Heart right ventricle (tissue), 16 donors: ENCODE measurements around the gene CTNNAL1. TPM values are rescaled to one million over a fixed set of nuclear protein-coding genes. Genes with fewer than 3 reads are reported as not detected.
"Not testable (repeated sequence)": the region's sequence is repeated elsewhere in the genome, so short reads cannot be mapped to it uniquely, and the experiment has no call there.

Experiments used
- ATAC-seq, 8 donors: fragments of 200-7000 bp; cut with Tn5 transposase; one replicate each; pipeline ENCODE4 v1.9.1; 2020; ENCODE audit warnings: mild to moderate bottlenecking in 8 of 8, moderate library complexity in 8 of 8, moderate number of reproducible peaks in 1 of 8
- DNase-seq, 2 donors: peaks; one replicate each; pipeline ENCODE4 v3.0.0-alpha.2; 2020
- H3K27ac ChIP-seq, 10 donors: fragments of 200-600 bp; sonication (generic) in 2 of 10; one replicate each; pipeline versions ENCODE4 v1.5.0 to v1.8.0; 2020 to 2022; ENCODE audit warnings: mild to moderate bottlenecking in 3 of 10
- H3K27me3 ChIP-seq, 7 donors: fragments of 200-600 bp; one replicate each; pipeline ENCODE4 v1.8.0; 2021 to 2022; ENCODE audit warnings: mild to moderate bottlenecking in 2 of 7
- H3K36me3 ChIP-seq, 9 donors: fragments of 200-600 bp; sonication (generic) in 1 of 9; one replicate each; pipeline versions ENCODE4 v1.5.0 to v1.8.0; 2020 to 2022; ENCODE audit warnings: mild to moderate bottlenecking in 2 of 9
- H3K4me1 ChIP-seq, 9 donors: fragments of 200-600 bp; sonication (generic) in 1 of 9; one replicate each; pipeline versions ENCODE4 v1.5.0 to v1.8.0; 2020 to 2022; ENCODE audit warnings: mild to moderate bottlenecking in 4 of 9
- H3K4me3 ChIP-seq, 10 donors: fragments of 200-600 bp; sonication (generic) in 2 of 10; one replicate each; pipeline versions ENCODE4 v1.5.0 to v1.8.0; 2020 to 2022; ENCODE audit warnings: mild to moderate bottlenecking in 7 of 10, moderate library complexity in 2 of 10
- H3K9me3 ChIP-seq, 11 donors: fragments of 200-600 bp in 10 of 11; sonication (generic) in 2 of 11; one replicate each; pipeline versions ENCODE4 v1.5.0 to v1.8.0; 2013 to 2022; ENCODE audit warnings: mild to moderate bottlenecking in 2 of 11, control low read depth in 1 of 11, moderate library complexity in 1 of 11
- WGBS, 2 donors: extraction: QIAGEN DNeasy Blood & Tissue Kit; methylation state at CpG; one replicate each; pipeline ENCODE4 v1.1.7; 2013; ENCODE audit warnings: inconsistent platforms in 1 of 2; 5-methylcytosine and 5-hydroxymethylcytosine counted together
- intact Hi-C, 10 donors: fragments of 100-400 bp; cut with DNase I; formaldehyde crosslinking; loops; one replicate each; pipeline versions ENCODE4 v1.11.1 to v1.14.2; 2022
- polyA plus RNA-seq, 2 donors: library from polyadenylated mRNA; stranded (reverse); fragments of 200-250 nt; gene quantifications; one replicate each; pipeline ENCODE4 v1.2.3, GENCODE V29; 2013
- total RNA-seq, 10 donors: library from RNA; stranded (reverse); fragmentation: NEBNext Ultra II Directional in 3 of 10; extraction: Animal tissue kit (Norgen Biotek cat#: 25700) in 3 of 10; gene quantifications; one replicate each; pipeline versions ENCODE4 v1.2.1 to v1.2.4, GENCODE V29; 2021 to 2023
- TF ChIP-seq, protein P1 (sequence below), 9 donors: fragments of 200-600 bp; sonication (generic) in 2 of 9; IDR thresholded peaks; one replicate each; pipeline versions ENCODE4 v1.5.0 to v1.8.0; 2021 to 2022; ENCODE audit warnings: antibody characterized with exemption in 9 of 9, mild to moderate bottlenecking in 5 of 9, moderate library complexity in 1 of 9
- donor health status: Arrhythmogenic right ventricular cardiomyopathy.
- donor health status: ischemic (EF 13 %, LVEDD 7.1; RV severe dilation, severe dysfunction).
- donor health status: healthy with polysubstance abuse.
- donor health status: DM: no; HTN: yes; CAD: no.
- donor health status: DM: no; HTN: no; CAD: no.
- donor health status: ischemic (EF 25% LVEDD 6.9; RV normal size, moderate dysfunction).
- donor health status: ischemic (EF 25% LVEDD 5.7; RV mildly dilated, moderate dysfunction).
- donor health status: healthy.
- donor health status: DM: yes; HTN: yes; CAD: no.
- donor health status: Ischemic cardiomyopathy.
- donor health status: ischemic (EF 35%, LVEDD 5.7; RV mildly dilated, moderate dysfunction).
- donor health status: nonischemic (EF 11% LVEDD 7.7; RV severe dilation, severe dysfunction).
- donor health status: DM: yes; HTN: yes; CAD: no.
- donor health status: PGD.
- donor health status: ischemic (EF 29% LVEDD 5.4; RV normal size, mild dysfunction).
- donor health status: nonischemic (EF 23%, LVEDD 6.1; RV moderate dilation, normal function).

The CTNNAL1 gene
- total and polyA plus RNA-seq, 12 donors = 42.7 to 115 (median 63.2) TPM

DNA sequence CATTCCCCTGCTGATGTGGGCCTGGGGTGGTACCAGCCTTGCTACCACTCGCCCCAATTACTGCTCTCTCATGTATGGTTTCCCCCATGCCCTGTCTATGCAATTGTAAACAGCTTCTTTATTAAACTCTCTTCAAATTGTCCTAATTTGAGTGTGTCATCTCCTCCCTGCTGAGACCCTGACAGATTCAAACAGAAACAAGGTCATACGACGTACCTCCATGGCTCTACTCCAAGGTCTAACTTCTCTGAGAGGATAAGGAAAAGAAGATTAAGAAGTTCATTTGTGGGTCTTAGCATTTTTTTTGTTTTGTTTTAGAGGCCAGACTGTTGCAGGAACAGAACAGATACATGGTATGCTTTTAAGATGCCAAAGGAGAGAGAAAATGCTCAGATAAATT, 41.1 kb downstream of the CTNNAL1 start:
- peaks cover 0 to 3% (median 0%) of the 10 kb centered on the region in 11 donors for H3K9me3 ChIP-seq
- no peak for ATAC-seq
- TF ChIP-seq, protein P1, sequence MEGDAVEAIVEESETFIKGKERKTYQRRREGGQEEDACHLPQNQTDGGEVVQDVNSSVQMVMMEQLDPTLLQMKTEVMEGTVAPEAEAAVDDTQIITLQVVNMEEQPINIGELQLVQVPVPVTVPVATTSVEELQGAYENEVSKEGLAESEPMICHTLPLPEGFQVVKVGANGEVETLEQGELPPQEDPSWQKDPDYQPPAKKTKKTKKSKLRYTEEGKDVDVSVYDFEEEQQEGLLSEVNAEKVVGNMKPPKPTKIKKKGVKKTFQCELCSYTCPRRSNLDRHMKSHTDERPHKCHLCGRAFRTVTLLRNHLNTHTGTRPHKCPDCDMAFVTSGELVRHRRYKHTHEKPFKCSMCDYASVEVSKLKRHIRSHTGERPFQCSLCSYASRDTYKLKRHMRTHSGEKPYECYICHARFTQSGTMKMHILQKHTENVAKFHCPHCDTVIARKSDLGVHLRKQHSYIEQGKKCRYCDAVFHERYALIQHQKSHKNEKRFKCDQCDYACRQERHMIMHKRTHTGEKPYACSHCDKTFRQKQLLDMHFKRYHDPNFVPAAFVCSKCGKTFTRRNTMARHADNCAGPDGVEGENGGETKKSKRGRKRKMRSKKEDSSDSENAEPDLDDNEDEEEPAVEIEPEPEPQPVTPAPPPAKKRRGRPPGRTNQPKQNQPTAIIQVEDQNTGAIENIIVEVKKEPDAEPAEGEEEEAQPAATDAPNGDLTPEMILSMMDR (IDR thresholded peaks at IDR 0.05) = no peak
- no peak for DNase-seq
- H3K4me3 ChIP-seq = no peak overlapping the region
- 56 to 60% methylated on average over 3 of the region's 3 CpGs for WGBS, 2 donors
- H3K4me1 ChIP-seq = peaks cover 6 to 52% (median 33%) of the 10 kb centered on the region in 9 donors
- peaks cover 0 to 44% (median 7%) of the 10 kb centered on the region in 9 donors for H3K36me3 ChIP-seq
- H3K27me3 ChIP-seq = no peaks in the 10 kb centered on the region
- intact Hi-C loops = loop anchor here in 1 of 10 donors (5.0 kb wide), 1 partner anchor 40 kb away; the partner anchor contains the start of gene CTNNAL1
- H3K27ac ChIP-seq = peak overlapping the region in 9 of 10 donors; percentile 39 to 79 (median 71)

DNA sequence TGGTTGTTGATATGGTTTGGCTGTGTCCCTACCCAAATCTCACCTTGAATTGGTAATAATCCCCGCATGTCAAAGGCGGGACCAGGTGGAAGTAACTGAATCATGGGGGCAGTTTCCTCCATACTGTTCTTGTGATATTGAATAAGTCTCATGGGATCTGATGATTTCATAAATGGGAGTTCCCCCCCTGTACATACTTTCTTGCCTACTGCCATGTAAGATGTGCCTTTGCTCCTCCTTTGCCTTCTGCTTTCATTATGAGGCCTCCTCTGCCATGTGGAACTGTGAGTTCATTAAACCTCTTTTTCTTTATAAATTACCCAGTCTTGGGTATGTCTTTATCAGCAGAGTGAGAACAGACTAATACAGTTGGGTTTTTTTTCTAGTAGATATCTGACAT, 41.9 kb downstream of the CTNNAL1 start:
- WGBS, 2 donors = 98 to 99% methylated on average over 2 of the region's 2 CpGs
- H3K4me1 ChIP-seq = peaks cover 6 to 60% (median 33%) of the 10 kb centered on the region in 9 donors
- intact Hi-C loops = loop anchor here in 1 of 10 donors (5.0 kb wide), 1 partner anchor 41 kb away; the partner anchor contains the start of gene CTNNAL1

DNA sequence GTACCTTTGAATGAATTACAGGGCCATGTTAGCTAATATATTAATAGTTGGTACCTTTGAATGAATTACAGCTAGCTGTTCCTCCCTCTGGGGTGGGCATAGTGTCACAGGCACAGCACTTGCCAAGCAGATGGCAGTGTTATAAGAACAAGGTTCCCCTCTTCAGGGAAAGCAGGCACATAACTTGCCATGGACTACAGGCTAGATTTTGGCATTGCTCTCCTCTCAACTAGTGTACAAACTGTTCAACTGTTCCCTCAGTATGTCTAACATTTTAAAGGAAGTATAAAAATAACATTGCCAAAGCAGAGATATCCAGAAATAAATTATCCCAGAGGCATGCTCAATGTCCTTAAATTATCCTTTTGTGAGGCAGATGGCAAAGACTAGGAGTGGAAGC, 45.4 kb downstream of the CTNNAL1 start:
- TF ChIP-seq, protein P1 (IDR thresholded peaks at IDR 0.05) = peak in 1 of 9 donors; percentile 18
- H3K4me1 ChIP-seq = peaks cover 6 to 58% (median 31%) of the 10 kb centered on the region in 9 donors
- no peak overlapping the region for H3K4me3 ChIP-seq
- ATAC-seq = peak in 7 of 8 donors; percentile 31 to 88 (median 79)
- intact Hi-C loops = loop anchor here in 3 of 10 donors (5.0 to 10.0 kb wide), 3 partner anchors 44 to 53 kb away; partner anchors contain the start of gene CTNNAL1 (in 2 of the 3)
- H3K27me3 ChIP-seq = no peaks in the 10 kb centered on the region
- H3K27ac ChIP-seq = peak overlapping the region in 8 of 10 donors; percentile 45 to 73 (median 64)
- H3K36me3 ChIP-seq = peaks cover 0 to 60% (median 7%) of the 10 kb centered on the region in 9 donors
- H3K9me3 ChIP-seq = peaks cover 0 to 3% (median 0%) of the 10 kb centered on the region in 11 donors
- DNase-seq = peak in 1 of 2 donors; percentile 11

More for the DNA sequence above, 41.9 kb downstream of the CTNNAL1 start:
- not testable (repeated sequence) for H3K9me3 ChIP-seq, H3K27me3 ChIP-seq, H3K4me3 ChIP-seq, ATAC-seq, DNase-seq
- Histone ChIP-seq H3K27ac (peak overlapping the region in 4 of 10 donors; percentile 40 to 79 (median 74)), H3K36me3 (peaks cover 0 to 38% (median 7%) of the 10 kb centered on the region in 9 donors)

DNA sequence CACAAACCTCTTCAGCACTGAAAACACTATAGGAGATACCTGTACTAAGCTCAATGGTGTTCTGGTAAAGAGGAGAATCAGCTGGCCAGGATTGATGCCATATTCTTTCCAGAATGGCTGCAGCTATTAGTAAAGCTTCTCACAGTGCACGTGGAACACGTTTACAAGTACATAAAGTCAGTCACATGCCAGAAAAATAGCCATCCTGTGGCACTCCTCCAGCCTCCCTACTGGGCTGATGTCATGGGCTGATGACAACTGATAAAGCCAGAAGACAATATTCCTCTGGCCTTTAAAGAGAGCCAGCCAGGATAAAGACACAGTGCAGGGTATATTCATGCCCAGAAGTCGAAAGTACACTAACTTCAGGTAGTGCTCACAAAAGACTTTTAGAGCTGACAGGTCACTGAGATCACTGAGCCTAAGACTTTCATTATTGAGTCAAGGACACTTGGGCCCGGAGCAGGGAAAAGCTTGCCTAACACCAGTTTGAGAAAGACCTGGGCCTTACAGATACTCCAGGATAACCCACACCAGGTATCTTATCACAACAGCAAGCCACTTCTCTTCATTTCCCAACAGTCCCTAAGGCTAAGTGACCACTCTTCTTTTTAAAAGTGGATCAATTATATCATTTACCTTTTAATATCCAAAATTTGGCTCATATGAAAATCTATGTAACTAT, 49.7 kb downstream of the CTNNAL1 start:
- TF ChIP-seq, protein P1 (IDR thresholded peaks at IDR 0.05) = no peak
- 25 to 40% methylated on average over 4 of the region's 4 CpGs for WGBS, 2 donors
- H3K4me1 ChIP-seq = peaks cover 0 to 54% (median 22%) of the 10 kb centered on the region in 9 donors
- no peak overlapping the region for H3K4me3 ChIP-seq
- peak overlapping the region in 8 of 10 donors; percentile 16 to 69 (median 46) for H3K27ac ChIP-seq
- DNase-seq = peak in 1 of 2 donors; percentile 23
- intact Hi-C loops = loop anchor here in 2 of 10 donors (10.0 kb wide), 2 partner anchors 49 to 51 kb away; partner anchors contain the start of gene CTNNAL1 (in 1 of the 2)
- no peaks in the 10 kb centered on the region for H3K27me3 ChIP-seq
- peaks cover 0 to 67% (median 0%) of the 10 kb centered on the region in 9 donors for H3K36me3 ChIP-seq
- no peaks in the 10 kb centered on the region for H3K9me3 ChIP-seq
- ATAC-seq = peak in 7 of 8 donors; percentile 44 to 78 (median 68)
